Testis (tissue), 3 donors: ENCODE measurements around the gene MRPL28. TPM values are rescaled to one million over a fixed set of nuclear protein-coding genes. Genes with fewer than 3 reads are reported as not detected.

Experiments
- DNase-seq: peaks from one replicate; pipeline ENCODE4 v3.0.0-alpha.2; 2019
- H3K27ac ChIP-seq, 2 donors: fragments of 200-600 bp; sonication (generic); one replicate each; pipeline ENCODE4 v1.5.1; 2019
- H3K27me3 ChIP-seq: fragments of 200-600 bp; sonication (generic); one replicate; pipeline ENCODE4 v1.5.1; 2019
- H3K36me3 ChIP-seq: fragments of 200-600 bp; sonication (generic); one replicate; pipeline ENCODE4 v1.5.1; 2017; ENCODE audit warnings: low read depth; ENCODE audit errors: missing control alignments
- H3K4me1 ChIP-seq: fragments of 200-600 bp; sonication (generic); one replicate; pipeline ENCODE4 v1.5.1; 2019
- H3K4me3 ChIP-seq, 2 donors: fragments of 200-600 bp; sonication (generic); one replicate each; pipeline ENCODE4 v1.5.1; 2017 to 2019
- H3K9me3 ChIP-seq: fragments of 200-600 bp; sonication (generic); one replicate; pipeline ENCODE4 v1.5.1; 2017
- CTCF ChIP-seq, 3 experiments: fragments of 450-650 bp in 2 of 3; fragments of 200-600 bp in 1 of 3; sonication (generic) in 1 of 3; IDR thresholded peaks; one replicate each; pipeline ENCODE4 v1.5.1; 2016 to 2019; ENCODE audit warnings: antibody characterized with exemption in 3 of 3, mild to moderate bottlenecking in 2 of 3, moderate library complexity in 1 of 3
- POLR2A ChIP-seq: fragments of 450-650 bp; IDR thresholded peaks from one replicate; pipeline ENCODE4 v1.6.1; 2017; ENCODE audit warnings: antibody characterized with exemption, mild to moderate bottlenecking, moderate library complexity
- WGBS, 2 donors: methylation state at CpG; one replicate each; pipeline ENCODE4 v1.1.5; 2018; 5-methylcytosine and 5-hydroxymethylcytosine counted together
- intact Hi-C: fragments of 100-400 bp; cut with DNase I; formaldehyde crosslinking; loops from one replicate; pipeline ENCODE4 v1.15.1; 2023; ENCODE audit warnings: low total_unique reads
- polyA plus RNA-seq: library from polyadenylated mRNA; stranded (reverse); fragments of 350-450 nt; fragmentation: Illumina TruSeq; extraction: RNeasy Lipid Tissue Mini Kit (QIAGEN cat#74804); gene quantifications from one replicate; pipeline ENCODE4 v1.2.3, GENCODE V29; 2014; ENCODE audit warnings: low read depth, low replicate concordance; ENCODE audit not compliant: insufficient read depth
- total RNA-seq, 2 donors: library from RNA; depleted of rRNA; stranded (reverse); fragments of >200 nt; gene quantifications; one replicate each; pipeline ENCODE4 v1.2.3, GENCODE V29; 2016

MRPL28 gene
- total and polyA plus RNA-seq, 3 donors from 2014 or later, result 108 to 161 (median 119) TPM

- Histone ChIP-seq H3K4me1 (no peaks in the 10 kb centered on the region), H3K9me3 (no peaks in the 10 kb centered on the region), H3K4me3 (no peak overlapping the region), H3K36me3 (no peaks in the 10 kb centered on the region), H3K27ac (no peak overlapping the region), H3K27me3 (no peaks in the 10 kb centered on the region)
- no peak for DNase-seq
- TF ChIP-seq POLR2A, result no peak
- no peak for TF ChIP-seq CTCF (IDR thresholded peaks at IDR 0.05)
- intact Hi-C loops, result no loop called here
- WGBS, 2 donors, result 82 to 93% methylated on average over 6 to 19 of the region's 19 CpGs
These were observed 11.1 kb downstream of the MRPL28 start for GRCh38 chr16:359067-359763.

- intact Hi-C loops, result no loop called here
- Histone ChIP-seq H3K4me1 (no peaks in the 10 kb centered on the region), H3K9me3 (no peaks in the 10 kb centered on the region), H3K36me3 (no peaks in the 10 kb centered on the region), H3K4me3 (no peak overlapping the region), H3K27me3 (no peaks in the 10 kb centered on the region), H3K27ac (no peak overlapping the region)
- DNase-seq, result no peak
- no peak for TF ChIP-seq POLR2A
- no peak for TF ChIP-seq CTCF (IDR thresholded peaks at IDR 0.05)
- 55 to 72% methylated on average over 6 to 12 of the region's 12 CpGs for WGBS, 2 donors
These were observed 13.6 kb downstream of the MRPL28 start for GRCh38 chr16:356741-357140.

GRCh38 chr16:354971-355461 lies 15.3 kb downstream of the MRPL28 start:
- 84 to 86% methylated on average over 5 to 10 of the region's 10 CpGs for WGBS, 2 donors
- Histone ChIP-seq H3K36me3 (no peaks in the 10 kb centered on the region), H3K4me1 (no peaks in the 10 kb centered on the region), H3K9me3 (no peaks in the 10 kb centered on the region), H3K27me3 (no peaks in the 10 kb centered on the region), H3K4me3 (no peak overlapping the region), H3K27ac (no peak overlapping the region)
- TF ChIP-seq CTCF (IDR thresholded peaks at IDR 0.05) (no peak), POLR2A (no peak)
- intact Hi-C loops, result no loop called here
- DNase-seq, result no peak

GRCh38 chr16:354291-354881 lies 16.0 kb downstream of the MRPL28 start:
- H3K4me3 ChIP-seq, result no peak overlapping the region
- no peaks in the 10 kb centered on the region for H3K36me3 ChIP-seq
- H3K9me3 ChIP-seq, result no peaks in the 10 kb centered on the region
- intact Hi-C loops, result no loop called here
- DNase-seq, result no peak
- WGBS, 2 donors, result 80 to 85% methylated on average over 10 to 12 of the region's 12 CpGs
- no peaks in the 10 kb centered on the region for H3K4me1 ChIP-seq
- TF ChIP-seq CTCF (IDR thresholded peaks at IDR 0.05) (no peak), POLR2A (no peak)
- H3K27ac ChIP-seq, result no peak overlapping the region
- H3K27me3 ChIP-seq, result no peaks in the 10 kb centered on the region
